NCI-H187 (cell line): ENCODE results near the gene SNAP29.
"Not testable (repeated sequence)": the region's sequence is repeated elsewhere in the genome, so short reads cannot be mapped to it uniquely, and the experiment has no call there.

Source experiments
- DNase-seq, 2 experiments: peaks; one replicate each; lab custom pipeline; 2025; lab: John Stamatoyannopoulos, UW

SNAP29 gene

DNA sequence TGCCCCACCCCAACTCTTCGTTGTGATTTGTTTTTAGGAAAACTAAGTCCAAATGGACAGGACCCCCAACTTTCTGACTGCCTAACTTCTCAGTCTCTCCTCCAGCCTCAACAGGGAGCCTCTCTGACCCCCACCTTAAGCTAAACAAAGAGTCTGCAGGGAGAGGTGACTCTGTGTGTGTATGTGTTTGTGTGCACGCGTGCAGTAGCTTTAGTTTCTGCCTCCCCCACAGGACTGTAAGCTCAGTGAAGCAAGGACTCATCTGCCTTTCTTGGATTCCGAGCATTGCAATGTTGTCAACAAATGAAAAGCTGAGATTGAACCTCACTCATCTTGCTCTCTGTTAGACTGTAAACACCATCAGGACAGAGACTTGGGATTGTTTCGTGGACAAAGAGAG lies 7.9 kb downstream of the SNAP29 start:
- DNase-seq: no peak

DNA sequence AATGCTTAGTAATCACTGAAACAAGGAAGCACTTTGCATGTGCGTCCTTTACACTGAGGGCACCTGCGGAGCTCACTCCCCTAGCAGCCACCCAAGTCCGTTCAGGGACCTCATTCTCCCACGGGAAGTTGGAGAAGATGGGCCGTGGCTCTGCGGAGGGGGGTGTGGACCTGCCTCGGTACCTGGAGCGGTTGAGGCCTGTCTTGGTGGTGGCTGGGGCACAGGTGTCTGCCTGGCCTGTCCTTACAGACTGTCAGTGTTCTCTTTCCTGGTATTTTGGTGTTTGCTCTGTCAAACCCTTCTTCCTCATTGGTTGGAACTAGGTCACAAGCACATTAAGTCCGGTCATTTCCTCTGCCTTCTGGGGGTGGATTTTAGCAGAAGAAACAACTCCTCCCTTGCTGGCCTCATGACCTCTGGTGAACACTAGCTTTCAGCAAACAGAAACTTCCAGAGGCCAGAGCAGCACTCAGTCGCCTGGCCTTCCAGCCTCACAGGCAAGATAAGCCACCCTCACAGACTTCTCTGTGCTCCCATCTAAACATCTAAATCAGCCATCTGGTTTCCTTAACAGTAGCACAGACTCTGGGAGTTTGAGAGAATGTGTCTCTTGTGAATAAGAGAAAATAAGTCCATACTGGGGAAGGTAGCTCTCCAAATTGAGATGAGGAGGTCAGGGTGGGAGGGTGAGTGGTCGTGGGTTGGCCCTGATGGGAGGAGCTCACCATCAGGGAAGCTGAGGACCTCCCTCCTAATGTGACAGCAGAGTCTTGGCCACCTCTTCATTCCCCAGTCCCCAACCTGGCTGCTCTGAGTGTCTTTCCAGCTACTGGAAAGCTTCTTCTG lies 8.6 kb downstream of the SNAP29 start:
- no peak for DNase-seq

DNA sequence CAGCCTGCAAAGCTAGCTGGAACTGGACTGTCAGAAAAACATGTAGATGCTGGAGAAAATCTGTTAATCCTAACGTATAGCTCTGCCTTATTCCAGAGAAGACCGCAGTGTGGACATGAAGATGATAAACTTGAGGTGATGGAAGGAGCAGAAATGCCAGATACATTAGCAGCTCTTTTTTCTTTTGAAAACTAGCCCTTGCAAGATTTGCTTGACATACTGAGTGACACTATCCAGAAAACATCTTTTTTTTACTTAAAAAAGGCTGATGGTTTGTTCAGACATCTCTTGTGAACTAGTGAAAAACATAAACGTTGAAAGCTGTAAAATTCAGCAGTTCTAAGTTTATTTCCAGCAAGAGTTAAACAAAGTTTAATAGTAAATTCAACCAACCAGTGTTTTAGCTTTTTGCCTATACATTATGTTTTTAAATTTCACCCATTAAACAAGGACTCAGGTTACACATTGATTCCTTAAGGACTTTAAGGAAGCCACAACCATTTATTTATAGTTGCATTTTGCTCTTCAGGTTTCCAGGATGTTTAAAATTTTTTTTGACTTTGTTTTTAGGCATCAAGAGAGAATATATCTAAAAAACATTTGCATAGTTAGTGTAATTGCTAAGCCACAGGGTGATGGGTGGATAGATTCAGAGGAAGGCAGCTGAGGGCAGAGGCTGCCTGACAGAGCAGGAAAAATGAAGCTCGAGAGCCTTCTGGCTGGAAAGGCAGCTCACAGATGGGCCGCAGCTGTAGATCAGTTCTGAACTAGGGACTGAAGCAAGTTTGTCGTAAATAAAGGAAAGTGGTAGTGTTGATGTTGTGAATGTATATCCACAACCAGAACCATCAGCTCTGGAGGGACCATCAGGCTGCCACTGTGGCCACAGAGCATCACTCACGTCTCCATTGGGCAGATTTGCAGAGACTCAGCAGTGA lies 9.5 kb downstream of the SNAP29 start:
- DNase-seq: no peak

DNA sequence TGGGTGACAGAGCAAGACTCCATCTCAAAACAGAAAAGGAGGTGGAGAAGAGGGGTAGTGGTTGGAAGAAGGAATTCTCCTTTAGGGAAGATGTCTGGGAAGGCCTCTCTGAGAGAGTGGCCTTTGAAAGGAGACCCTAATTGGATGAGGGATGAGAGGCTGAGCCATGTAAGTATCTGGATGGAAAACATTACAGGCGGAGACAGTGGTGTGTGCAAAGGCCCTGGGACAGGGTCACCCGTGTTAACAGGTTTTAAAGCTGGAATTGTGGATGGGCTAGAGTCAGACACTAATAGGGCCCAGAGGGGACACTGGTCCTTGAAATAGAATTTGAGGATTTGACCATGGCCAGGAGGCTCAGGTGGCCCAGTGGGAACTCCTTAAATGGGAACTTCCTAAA lies 10.4 kb downstream of the SNAP29 start:
- no peak for DNase-seq

DNA sequence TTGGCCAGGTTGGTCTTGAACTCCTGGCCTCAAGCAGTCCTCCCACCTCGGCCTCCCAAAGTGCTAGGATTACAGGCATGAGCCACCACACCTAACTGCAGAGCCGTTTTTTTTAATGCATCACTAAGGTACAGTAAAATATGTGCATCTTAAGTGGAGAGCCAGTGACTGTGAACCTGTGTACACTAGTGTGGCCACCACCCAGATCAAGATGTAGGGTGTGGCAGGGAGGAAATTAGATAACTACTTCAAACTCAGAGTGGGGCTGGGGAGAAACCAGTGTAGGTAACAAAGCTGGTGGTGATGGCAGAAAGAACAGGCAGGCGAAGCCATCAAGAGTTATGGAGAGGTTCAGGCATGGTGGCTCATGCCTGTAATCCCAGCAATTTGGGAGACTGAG lies 14.4 kb downstream of the SNAP29 start:
- DNase-seq: no peak

DNA sequence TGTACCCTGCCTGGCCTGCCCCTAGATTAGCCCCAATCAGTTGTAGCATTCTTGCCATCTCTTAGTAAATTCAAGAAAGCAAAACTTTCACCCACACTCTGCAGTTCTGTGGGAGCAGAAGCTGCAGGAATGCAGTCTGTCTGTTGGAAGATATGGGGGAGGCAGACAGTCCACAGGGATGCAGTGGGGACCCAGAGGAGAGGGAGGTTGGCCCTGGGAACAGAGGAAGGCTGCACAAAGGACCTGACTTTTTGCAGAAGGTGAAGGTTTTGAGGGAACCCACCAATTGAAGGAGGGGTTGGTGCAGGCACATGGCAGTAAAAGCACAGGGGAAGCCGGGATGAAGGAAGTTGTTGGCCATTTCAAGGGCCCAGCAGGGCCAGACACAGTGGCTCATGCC lies 16.5 kb downstream of the SNAP29 start:
- no peak for DNase-seq

DNA sequence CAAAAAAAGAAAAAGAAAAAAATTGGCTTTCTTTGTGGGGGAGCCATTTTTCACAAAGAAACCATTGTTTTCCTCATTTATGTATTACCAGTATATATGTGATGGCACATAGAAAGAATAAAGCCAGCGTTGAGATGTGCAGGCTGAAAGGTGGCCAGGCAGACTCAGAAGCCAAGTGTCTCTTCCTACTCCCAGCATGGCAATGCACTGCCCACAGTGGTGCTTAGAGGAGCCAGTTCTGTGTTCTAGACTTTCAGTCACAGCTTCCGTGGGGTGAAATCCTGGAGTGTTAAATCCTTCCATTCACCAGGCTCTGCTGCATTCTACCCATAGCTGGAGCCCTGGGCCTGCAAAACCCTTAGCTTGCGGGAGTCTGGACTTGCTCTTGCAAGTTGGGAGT lies 18.9 kb downstream of the SNAP29 start:
- no peak for DNase-seq

DNA sequence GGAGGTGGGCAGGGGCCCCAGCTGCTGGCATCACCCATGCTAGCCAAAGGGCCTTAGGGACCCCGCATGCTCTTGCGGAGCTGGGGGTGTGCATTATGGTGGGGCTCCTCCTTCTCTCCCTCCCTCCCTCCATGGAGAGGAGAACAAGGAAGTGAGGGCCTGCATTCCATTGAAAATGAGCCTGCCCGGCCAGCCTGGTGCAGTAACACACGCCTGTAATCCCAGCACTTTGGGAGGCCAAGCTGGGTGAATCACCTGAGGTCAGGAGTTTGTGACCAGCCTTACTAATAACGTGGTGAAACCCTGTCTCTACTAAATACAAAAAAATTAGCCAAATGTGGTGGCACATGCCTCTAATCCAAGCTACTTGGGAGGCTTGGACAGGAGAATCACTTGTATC lies 22.4 kb downstream of the SNAP29 start:
- no peak for DNase-seq

DNA sequence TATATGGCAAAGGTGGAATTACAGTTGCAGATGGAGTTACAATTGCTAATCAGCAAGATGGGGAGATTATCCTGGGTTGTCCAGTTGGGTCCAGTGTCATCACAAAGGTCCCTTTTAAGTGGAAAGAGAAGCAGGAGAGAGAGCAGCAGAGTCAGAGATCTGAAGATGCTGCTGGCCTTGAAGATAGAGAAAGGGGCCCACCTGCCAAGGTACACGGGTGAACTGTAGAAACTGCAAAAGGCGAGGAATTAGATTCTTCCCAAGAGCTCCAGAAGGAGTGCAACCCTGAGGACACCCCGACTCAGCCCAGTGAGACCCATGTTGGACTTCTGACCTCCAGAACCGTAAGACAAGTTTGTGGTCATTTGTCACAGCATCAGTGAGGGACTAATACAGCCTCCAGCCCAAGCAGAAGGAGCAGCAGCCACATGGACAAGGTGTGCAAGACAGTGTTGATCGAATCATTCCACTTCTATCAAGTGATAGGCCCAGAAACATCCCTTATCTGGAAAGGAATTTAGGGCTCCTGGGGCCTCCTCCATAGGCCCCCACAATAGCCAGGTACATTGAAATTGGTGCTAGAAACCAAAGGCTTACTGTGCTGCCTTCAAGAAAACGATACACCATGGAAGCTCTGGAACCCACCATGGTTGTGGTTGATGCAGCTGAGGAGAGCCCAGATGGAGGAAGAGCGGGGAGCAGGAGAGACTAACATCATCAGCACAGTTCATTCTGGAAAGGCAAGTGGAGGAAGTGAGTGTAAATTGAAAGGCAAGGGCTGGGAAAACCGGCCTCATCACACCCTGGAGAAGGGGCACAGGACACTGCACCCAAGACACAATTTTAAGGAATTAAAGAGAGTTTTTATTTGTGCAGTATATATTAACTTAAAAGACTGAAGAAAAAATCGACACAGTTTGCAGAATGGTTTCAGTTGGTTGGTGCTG lies 23.3 kb downstream of the SNAP29 start:
- DNase-seq: no peak

DNA sequence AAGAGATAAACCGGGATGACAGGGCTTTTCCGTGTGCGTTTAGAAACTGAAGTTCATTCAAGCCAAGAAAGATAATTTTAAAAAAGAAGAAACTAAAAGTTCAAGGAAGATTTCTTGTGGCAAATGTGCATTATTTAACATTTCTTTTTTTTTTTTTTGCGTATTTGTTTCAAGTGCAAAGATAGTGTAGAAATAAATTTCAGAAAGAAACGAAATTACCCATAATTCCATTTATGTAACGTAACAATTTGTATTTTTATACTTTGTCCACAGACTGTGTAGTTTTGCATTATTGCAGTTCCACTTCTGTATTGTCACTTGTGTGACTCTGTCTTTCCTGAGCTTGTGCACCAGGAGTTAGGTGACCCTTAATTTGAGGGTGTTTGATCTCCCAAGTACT lies 24.0 kb downstream of the SNAP29 start:
- no peak for DNase-seq

DNA sequence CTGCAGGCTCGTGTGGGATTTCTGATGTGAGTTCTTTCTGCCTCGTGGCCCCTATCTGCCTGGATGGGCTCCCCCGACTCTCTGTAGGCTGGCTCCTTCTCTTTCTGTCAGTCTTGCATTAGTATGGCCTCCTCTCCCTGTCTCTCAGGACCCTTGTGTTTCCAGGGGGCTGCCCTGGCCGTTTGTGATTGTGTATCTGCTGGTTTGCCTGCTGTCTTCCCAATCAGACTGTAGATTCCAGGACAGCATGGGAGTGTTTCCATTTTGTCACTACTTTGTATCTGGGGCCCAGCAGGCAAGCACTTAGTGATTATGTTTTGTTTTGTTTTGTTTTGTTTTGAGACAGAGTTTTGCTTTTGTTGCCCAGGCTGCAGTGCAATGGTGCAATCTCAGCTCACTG lies 25.6 kb downstream of the SNAP29 start:
- no peak for DNase-seq

DNA sequence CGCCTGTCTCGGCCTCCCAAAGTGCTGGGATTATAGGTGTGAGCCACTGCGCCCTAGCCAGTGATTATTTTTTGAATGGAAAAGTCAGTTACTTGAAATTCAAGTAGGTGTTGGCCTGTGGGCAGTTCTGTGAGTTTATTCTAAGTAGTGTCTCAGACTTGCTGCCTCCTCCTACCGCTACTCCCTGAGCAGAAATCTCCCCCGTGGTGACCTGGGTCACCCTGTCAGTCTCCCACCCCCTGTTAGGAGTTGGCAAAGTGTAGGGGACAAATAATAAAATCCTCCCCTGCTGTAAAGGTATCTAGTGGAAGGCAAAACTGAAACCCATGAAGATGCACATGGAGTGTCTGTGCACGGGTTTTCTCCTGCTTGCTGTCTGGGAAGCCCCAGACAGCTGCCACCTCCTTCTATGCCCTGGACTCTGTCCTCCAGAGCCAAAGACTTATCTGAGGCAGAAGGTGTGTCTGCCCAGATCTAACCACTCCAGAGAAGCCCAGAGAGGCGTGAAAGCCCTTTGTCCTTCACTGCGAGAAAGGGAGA lies 26.3 kb downstream of the SNAP29 start:
- DNase-seq: no peak

DNA sequence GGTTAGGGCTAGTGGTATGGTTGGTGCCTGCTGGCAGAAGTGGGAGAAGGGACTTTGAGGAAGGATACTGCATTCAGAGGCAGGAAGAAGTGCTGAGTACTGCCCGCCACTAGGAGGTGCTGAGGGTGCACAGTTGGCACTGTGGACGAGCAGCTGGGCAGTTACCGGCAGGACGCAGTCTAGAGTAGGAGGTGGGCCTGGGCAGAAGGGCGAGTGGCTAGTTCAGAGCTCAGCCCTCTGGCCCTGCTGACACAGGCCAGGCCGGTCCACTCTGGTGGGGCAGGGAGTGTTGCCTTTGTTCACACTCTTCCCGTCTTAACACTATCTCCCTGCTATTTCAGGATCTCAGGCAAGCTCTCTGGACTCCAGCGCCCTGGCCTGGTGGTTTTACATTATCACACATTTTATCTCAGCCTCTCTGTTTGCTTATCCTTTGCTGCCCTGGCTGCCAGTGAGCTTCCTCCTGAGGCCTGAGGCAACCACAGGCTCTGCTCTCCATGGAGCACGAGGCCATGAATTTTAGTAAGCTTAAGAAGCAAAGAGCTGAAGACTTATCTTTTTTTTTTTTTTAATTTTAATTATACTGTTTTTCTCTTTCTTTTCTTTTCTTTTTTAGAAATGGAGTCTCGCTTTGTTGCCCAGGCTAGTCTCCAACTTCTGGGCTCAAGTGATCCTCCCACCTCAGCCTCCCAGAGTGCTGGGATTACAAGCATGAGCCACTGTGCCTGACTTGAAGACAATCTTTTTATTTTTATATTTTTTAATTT lies 26.9 kb downstream of the SNAP29 start:
- DNase-seq: no peak

DNA sequence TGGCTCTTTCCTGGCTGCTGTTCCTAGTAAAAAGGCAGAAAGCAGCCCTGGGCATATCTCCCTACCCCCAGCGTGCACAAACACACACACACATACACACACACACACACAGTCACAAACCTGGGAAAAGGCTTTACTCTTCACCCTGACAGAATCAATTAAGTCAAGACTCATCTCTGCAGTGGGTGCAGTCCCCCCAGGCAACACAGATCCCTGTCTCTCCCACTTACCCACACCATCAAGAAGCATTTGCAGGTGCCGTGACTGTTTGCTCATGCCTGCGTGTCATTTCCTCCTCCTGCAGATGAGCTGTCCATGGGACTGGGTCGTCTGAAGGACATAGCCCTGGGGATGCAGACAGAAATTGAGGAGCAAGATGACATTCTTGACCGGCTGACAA lies 28.6 kb downstream of the SNAP29 start:
- no peak for DNase-seq

DNA sequence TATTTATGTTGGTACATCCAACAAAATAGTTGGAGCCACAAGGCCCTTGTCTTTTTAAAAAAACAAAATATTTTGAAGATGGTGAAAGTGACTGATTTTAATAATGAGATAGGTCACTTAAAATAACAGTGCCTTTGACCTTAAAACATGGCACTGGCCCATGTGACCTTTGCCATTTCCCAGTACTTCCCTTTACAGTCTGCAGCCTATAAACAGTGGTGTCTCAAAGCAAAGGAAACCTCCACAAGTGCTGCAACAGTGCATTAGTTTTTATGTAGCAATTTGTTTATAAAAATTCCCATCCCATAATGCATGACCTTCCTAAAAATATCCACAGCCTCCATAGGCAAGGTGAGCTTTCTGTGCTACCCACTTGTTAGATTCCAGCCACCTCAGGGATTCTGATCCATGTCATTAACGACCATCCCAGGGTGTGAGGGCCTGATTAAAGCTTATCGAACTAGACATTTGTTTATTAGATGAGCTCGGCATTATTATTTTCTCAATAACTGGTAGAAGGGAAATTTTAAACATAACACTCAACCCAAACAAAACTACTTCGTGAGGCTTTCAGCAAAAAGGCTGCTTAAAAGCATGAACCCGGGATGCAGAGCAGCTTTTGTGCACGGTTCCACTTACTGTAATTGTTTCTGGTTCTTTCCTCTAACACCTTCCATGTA lies 30.4 kb downstream of the SNAP29 start:
- no peak for DNase-seq

DNA sequence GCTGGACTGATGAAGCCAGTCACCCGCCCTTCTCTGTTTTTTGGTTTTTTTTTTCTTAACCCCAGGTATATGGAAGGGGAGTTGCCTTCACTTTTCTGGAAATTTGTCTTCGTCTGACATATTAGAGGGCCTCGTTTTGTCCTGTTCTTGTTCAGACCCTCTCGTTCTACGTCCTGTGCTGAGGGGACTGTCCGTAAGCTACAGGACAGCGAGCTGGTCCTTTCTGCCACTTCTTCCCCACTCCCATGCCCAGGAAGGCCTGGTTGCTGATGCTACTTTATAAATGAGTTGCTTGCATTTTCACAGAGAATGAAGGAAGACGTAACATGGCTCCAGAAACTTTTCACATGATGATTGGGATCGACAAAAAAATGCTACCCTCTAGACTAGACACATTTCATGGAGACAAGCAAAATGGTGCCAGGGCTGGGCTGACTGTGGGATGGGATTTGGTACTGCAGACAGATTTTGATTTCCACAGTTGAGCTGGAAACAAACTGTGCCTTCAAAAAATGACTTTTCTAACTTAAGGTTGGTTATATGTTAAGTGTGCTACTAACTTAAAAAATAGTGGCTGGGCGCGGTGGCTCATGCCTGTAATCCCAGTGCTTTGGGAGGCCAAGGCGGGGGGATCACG lies 31.2 kb downstream of the SNAP29 start:
- DNase-seq: no peak

DNA sequence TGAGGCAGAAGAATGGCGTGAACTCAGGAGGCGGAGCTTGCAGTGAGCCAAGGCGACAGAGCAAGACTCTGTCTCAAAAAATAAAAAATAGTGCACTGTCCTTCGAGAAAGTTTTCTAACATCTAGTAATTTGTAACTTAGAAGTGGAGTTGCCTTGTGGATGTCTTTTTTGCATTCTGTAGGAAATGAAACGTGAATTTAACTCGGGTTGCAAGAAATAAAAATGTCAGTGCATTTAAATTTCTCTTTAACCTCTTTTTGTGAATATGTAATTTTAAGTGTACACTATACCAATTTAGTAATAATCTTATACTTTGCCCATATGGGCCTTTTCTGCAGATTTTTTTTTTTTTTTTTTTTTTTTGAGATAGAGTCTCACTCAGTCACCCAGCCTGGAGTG lies 32.2 kb downstream of the SNAP29 start:
- no peak for DNase-seq

DNA sequence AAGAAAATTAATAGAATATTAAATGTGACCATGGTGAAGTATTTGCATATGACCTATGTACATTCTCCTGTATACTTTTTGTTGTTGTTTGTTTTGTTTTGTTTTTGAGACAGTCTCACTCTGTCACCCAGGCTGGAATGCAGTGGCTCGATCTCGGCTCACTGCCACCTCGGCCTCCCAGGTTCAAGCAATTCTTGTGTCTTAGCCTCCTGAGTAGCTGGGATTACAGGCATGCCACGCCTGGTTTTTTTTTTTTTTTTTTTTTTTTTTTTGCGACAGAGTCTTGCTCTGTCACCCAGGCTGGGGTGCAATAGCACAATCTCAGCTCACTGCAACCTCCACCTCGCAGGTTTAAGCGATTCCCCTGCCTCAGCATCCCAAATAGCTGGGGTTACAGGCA lies 38.9 kb downstream of the SNAP29 start:
- not testable (repeated sequence) for DNase-seq

DNA sequence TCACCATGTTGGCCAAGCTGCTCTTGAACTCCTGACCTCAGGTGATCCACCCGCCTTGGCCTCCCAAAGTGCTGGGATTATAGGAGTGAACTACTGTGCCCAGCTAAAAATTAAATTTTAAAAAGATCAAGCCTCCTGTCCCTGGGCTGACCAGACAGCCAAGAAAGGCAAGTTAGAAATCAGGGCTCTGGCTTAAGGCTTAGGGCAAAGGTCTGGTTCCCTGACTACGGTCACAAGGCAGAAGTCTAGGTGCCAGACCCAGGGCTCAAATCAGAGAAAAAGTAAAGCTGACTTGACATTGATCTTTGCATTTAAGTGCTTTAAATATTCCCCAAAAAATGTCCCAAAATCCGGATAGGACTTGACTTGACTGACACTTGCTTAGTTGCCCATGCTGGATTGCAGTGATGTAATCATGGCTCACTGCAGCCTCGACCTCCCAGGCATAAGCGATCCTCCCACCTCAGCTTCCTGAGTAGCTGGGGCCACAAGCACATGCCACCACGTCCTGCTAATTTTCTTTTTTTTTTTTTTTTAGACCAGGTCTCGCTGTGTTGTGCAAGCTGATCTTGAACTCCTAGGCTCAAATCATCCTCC lies 41.1 kb downstream of the SNAP29 start:
- DNase-seq: no peak
